T-helper 1 cell (primary cell): ENCODE results near the gene CLIC2.
"Not testable (repeated sequence)": the region's sequence is repeated elsewhere in the genome, so short reads cannot be mapped to it uniquely, and the experiment has no call there.

Experiments
- DNase-seq, 5 donors: peaks; one replicate each; pipeline ENCODE4 v3.0.0-alpha.2; 2012 to 2020
- total RNA-seq, 4 donors: gene quantifications; one replicate each; lab custom pipeline; 2026; lab: John Stamatoyannopoulos, UW

CLIC2 gene
- 0.27 to 0.62 (median 0.33) reads per million in 4 donors for total RNA-seq

DNA sequence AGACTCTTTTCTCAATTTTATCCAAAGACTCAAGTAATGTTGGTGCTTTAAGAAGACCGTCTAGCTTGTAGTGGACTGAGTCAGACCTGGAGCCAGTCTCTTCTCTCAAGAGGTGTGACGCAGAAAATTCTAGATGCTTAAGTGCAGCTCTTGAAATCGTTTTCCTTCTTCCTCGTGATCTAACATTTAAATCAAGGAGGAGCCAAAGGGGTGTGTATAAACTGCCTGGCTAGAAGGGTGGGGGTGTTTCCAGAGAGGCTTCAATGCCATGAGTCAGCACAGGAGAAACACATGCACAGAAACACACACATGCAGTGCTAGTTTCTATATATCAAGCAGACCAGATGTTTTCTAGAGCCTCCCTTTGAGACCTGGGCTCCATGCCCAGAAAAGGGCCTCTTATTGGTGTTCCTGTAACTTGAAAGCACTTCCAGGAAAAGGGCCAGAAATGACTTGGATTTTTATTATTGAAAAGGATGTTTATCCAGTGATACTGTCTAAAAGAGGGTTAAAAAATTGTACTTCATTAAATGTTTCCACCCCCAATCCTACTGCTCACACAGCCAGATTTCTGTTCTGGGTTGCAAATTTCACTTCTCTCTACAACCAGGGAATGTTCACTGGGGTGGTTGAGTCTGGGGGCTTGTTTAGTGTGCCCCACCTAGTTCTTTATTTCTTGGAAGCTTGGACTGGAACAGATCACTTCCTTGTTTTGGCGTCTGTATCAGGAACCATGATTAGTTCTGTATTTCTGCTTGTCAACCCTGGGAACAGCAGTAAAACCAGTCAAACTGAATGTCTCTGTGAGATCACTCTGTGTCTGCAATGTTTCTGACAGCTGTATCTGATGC, at the start of gene CLIC2:
Gene CLIC2 (minus strand): TSS at position 129 of the 851 bp plus-strand sequence. CDS start 187 bp downstream, outside the sequence.
- peak in 1 of 5 donors; percentile 32 for DNase-seq

GRCh38 chrX:155382529-155382967, 48.1 kb upstream of the CLIC2 start:
- not testable (repeated sequence) for DNase-seq

DNA sequence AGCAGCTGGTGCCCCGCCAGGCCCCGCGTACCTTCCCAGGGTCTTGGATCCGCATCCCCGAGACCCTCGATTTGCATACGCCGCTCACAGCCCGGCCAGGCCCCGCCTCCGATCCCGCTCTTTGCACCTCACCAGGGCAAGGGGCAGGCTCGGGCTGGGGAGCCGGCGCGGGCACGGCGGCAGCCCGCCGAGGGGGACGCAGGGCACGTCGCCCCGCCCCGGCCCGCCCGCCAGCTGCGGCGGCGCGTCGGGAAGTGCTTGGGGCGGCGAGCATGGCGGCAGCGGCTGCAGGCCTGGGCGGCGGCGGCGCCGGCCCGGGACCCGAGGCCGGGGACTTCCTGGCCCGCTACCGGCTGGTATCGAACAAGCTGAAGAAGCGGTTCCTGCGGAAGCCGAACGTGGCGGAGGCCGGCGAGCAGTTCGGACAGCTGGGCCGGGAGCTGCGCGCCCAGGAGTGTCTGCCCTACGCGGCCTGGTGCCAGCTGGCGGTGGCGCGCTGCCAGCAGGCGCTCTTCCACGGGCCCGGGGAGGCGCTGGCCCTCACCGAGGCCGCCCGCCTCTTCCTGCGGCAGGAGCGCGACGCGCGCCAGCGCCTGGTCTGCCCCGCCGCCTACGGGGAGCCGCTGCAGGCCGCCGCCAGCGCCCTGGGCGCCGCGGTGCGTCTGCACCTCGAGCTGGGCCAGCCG, 47.6 kb upstream of the CLIC2 start, which contains the start of gene F8A2:
Gene F8A2 (plus strand): TSS at position 253 of the 686 bp plus-strand sequence. CDS start 20 bp downstream, at position 273.
- DNase-seq: not testable (repeated sequence)

DNA sequence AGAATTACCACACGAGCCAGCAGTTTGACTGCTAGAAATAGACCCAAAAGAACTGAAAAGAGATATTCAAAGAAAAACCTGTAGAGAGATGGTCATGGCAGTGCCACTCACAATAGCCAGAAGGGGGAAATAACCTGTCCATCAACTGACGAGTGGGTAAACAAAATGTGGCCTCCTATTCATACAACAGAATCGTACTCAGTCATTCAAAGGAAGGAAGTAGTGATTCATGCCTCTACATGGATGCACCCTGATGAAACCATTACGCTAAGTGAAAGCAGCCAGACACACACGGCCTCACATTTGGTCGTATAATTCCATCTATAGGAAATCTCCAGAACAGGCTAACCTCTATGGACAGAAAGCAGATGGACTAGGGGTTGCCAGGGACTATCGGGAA, 45.4 kb upstream of the CLIC2 start:
- DNase-seq: not testable (repeated sequence)

- not testable (repeated sequence) for DNase-seq
These were observed 39.5 kb upstream of the CLIC2 start for GRCh38 chrX:155373777-155374458.

DNA sequence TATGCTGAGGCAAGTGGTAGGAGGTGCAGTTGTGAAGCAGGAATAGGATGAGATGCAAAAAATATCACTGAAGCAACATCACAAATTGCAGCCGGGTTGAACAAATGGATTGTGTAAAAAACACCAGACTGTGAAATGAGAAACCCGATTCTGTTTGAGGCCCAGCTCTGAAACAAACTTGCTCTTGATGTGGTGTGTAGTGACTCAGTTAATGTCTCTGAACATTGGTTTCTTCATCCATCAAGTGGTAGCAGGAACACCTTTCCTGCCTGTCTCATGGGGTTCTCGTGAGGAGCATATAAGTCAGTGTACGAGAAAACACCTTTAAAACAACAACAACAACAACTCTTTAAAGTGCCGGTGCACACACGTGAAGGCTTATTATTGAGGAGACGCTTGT, 29.3 kb upstream of the CLIC2 start:
- DNase-seq: not testable (repeated sequence)

DNA sequence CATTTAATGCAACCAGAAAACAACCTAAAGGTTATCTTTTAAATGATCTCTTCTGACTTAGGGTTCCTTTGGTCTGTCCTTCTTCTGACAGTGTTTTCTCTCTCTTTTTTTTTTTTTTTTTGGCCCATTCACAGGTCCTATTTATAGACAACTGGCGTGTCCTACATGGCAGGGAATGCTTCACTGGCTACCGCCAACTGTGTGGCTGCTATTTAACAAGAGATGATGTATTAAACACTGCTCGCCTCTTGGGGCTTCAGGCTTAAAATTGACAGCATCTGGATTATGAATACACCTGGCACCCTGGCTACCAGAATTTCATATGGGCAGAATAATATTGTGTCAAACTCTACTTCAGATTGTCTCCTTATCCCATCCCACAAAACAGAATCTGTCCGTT, 15.0 kb upstream of the CLIC2 start:
- DNase-seq: not testable (repeated sequence)

DNA sequence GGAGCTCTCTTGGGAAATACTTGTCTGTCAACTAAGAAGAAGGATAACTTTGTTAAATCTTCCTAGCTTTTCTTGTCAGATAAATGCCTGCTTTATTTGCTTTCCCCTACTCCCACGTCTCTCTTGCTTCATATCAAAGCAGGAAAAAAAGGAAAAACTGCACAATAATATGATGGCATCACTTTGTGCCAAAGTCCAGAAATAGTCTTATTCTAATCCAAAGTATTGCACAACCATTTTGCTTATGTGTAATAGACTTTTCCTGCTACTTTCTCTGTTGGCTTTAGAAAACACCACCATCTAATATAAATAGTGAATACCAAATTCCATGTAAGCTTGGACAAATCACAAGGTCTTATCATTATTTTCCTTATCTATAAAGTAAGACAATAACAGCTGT, 11.3 kb upstream of the CLIC2 start:
- DNase-seq: not testable (repeated sequence)

DNA sequence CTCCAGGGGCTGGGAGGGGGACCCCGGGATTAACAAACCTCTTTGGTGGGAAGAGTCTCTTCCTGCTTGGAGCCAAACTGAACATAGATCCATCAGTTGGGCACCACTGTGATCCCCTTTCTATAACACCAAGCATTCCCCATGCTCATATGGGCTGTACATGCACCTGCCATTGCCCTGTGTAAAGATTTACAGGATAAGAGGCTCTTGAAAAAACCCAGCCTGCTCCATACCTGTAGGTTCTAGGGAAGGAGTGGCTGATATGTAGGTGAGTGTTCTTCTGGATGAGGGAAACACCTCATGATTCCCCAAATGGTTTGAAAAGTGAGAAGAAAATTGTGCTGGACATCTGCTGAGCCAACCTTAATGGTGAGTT, 911 bp upstream of the CLIC2 start:
- not testable (repeated sequence) for DNase-seq

- DNase-seq: no peak
These were observed 792 bp downstream of the CLIC2 start for GRCh38 chrX:155333544-155334100.

- no peak for DNase-seq
These were observed 3.4 kb downstream of the CLIC2 start for GRCh38 chrX:155330992-155331391.

- no peak for DNase-seq
These were observed 5.1 kb downstream of the CLIC2 start for GRCh38 chrX:155329293-155329692.

GRCh38 chrX:155326610-155327009, 7.8 kb downstream of the CLIC2 start:
- DNase-seq: no peak

- DNase-seq: no peak
These were observed 20.2 kb downstream of the CLIC2 start for GRCh38 chrX:155314260-155314659.

GRCh38 chrX:155313766-155314165, 20.6 kb downstream of the CLIC2 start:
- no peak for DNase-seq

DNA sequence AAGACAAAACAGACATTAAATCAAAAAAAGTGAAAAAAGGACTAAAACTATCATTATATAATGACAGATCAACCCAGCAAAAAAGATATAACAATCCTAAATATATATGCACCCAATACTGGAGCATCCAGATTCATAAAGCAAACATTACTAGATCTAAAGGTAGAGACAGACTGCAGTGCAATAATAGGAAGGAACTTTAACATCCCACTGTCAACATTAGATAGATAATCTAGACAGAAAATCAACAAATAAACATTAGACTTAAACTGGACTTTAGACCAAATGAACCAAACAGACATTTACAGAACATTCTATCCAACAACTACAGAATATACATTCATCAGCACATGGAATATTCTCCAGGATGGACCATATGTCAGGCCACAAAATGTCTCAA, 40.6 kb downstream of the CLIC2 start:
- DNase-seq: no peak

DNA sequence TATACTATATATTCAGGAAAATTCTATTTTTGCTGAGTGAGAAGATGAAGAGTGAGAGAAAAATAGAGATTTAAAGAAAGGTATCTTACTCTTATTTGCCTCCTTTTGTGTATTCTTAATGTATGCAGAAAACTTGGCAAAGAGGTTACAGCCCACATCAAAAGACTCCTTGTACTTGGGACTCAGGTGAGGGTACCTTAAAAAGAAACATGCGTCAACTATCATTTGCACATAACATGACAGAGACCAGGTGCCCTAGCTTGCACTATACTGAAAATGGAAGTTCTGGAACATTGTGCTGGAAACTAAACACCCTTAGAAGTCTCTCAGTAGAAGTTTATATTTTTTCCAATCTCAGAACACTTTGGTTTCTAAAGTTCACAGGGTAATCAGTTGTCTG, 54.5 kb downstream of the CLIC2 start:
- no peak for DNase-seq

DNA sequence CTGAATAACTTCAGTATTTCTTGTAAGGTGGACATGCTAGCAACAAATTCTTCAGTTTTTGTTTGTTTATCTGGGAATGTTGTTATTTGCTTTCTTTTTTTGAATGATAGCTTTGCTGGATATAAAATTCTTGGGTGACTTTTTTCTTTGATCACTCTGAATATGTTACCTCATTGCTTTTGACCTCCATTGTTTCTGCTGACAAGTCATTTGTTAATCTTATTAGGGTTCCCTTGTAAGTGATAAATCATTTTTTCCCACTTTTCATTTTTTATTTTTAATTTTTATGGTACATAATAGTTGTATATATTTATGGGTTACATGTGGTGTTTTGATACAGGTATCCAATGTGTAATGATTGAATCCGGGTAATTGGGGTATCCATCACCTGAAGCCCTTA, 63.4 kb downstream of the CLIC2 start:
- no peak for DNase-seq

DNA sequence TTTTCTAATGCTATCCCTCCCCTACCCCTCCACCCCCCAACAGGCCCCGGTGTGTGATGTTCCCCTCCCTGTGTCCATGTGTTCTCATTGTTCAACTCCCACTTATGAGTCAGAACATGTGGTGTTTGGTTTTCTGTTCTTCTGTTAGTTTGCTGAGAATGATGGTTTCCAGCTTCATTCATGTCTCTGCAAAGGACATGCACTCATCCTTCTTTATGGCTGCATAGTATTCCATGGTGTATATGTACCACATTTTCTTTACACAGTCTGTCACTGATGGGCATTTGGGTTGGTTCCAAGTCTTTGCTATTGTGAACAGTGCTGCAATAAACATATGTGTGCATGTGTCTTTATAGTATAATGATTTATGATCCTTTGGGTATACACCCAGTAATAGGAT, 66.4 kb downstream of the CLIC2 start:
- DNase-seq: not testable (repeated sequence)

- DNase-seq: no peak
These were observed 68.0 kb downstream of the CLIC2 start for GRCh38 chrX:155266439-155266838.

DNA sequence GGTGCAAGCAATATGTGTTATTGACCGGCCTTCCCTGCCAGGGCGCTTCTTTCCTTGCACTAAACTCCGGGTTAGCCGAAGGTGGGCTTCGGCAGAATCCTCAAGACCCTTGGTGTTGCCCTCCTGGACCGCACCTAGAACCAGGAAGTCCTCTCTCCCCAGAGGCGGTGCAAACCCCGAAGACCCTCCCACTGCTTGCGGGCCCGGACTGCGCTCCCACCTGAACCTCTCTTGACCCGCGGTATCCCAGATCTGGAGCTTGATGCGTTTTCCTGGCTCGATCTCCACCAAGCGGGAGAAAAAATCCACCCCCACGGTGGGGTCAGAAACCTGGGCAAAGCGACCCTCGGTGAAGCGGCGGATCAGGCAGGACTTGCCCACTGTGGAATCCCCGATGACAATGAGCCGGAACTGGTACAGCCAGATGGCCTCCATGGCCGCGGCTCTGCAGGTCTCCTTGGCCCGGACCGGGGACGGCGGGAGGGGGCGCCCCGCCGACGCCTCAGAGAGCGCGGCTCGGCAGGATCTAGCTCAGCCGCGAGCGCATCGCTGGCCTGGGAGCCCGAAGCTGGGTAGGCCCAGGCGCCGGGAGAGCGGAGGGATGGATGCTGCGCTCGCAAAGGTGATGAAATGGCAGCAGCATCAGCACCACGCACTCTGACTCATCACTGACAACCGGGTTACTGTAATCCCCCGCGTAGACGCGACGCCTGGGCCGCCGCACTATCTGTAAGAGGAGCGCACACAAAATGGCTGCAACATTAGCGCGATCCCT, 70.4 kb downstream of the CLIC2 start, which contains the start of gene RAB39B:
Gene RAB39B (minus strand): TSS at position 638 of the 775 bp plus-strand sequence. CDS start 203 bp downstream, at position 435.
- peak; percentile 35 to 78 (median 55) for DNase-seq
